ENCODE results near the gene UQCR10.
A peak's percentile ranks its signal among the peaks of the same experiment; 100 is the strongest.

The UQCR10 gene

GRCh38 chr22:29733362-29734201 lies 33.6 kb upstream of the UQCR10 start (continued):
- TF ChIP-seq ZNF423 (tag by site-specific recombination; IDR thresholded peaks at IDR 0.05) (0 out of 2 replicates have a peak, but pooled peaks have one; percentile 21), ZNF830 (tag by site-specific recombination; IDR thresholded peaks at IDR 0.05; ENCODE audit: low read depth) (no peak), GLIS1 (tag by site-specific recombination; IDR thresholded peaks at IDR 0.05) (peak; percentile 39; the same call in 1 of the 2 replicates), AEBP2 (tag by site-specific recombination; IDR thresholded peaks at IDR 0.05; ENCODE audit: borderline replicate concordance) (no peak), ZBTB20 (tag by site-specific recombination; IDR thresholded peaks at IDR 0.05) (peak; percentile 35; the same call in 1 of the 2 replicates), ZNF175 (tag by site-specific recombination; IDR thresholded peaks at IDR 0.05) (no peak), ZNF837 (tag by site-specific recombination; IDR thresholded peaks at IDR 0.05) (no peak), PATZ1 (tag by site-specific recombination; IDR thresholded peaks at IDR 0.05) (peak; percentile 23; the same call in 1 of the 2 replicates), ZNF623 (tag by site-specific recombination; IDR thresholded peaks at IDR 0.05) (no peak), ZBTB7A (tag by site-specific recombination; IDR thresholded peaks at IDR 0.05; ENCODE audit: low read depth) (no peak; the same call in 1 of the 2 replicates), ZNF146 (tag by site-specific recombination; IDR thresholded peaks at IDR 0.05) (no peak)

- TF ChIP-seq ZBTB6 (tag by site-specific recombination; IDR thresholded peaks at IDR 0.05) (no peak), KLF17 (tag by site-specific recombination; IDR thresholded peaks at IDR 0.05) (no peak)
- H3K27ac ChIP-seq (ENCODE audit: extremely low read depth, low read depth, low read length) = no peak overlapping the region
- H3K36me3 ChIP-seq (ENCODE audit: control insufficient read depth in 2 of 2, insufficient read depth in 1 of 2, low read length in 2 of 2) = peaks cover 0 to 8% of the 10 kb centered on the region in 2 experiments; a peak in 1 of 3 replicates
- H3K4me3 ChIP-seq (ENCODE audit: low read depth, low read length) = no peak overlapping the region
- CTCF ChIA-PET = no interaction called here
- POLR2A ChIA-PET = interaction anchor here (1.1 kb wide), 1 partner anchor 32 kb away, joined by 5 read pairs; the partner anchor contains the start of genes UQCR10 and ZMAT5
- no peaks in the 10 kb centered on the region for H3K9me3 ChIP-seq (ENCODE audit: control insufficient read depth, insufficient read depth, low read depth, low read length)
- H3K4me1 ChIP-seq (ENCODE audit: control insufficient read depth, insufficient read depth, low read length) = peaks cover 6% of the 10 kb centered on the region; the same call in 1 of the 2 replicates
Observed at GRCh38 chr22:29734406-29734805, 32.8 kb upstream of the UQCR10 start.

- Histone ChIP-seq H3K4me1 (ENCODE audit: control insufficient read depth, insufficient read depth, low read length) (peaks cover 6% of the 10 kb centered on the region; the same call in 1 of the 2 replicates), H3K9me3 (ENCODE audit: control insufficient read depth, insufficient read depth, low read depth, low read length) (no peaks in the 10 kb centered on the region), H3K36me3 (ENCODE audit: control insufficient read depth in 2 of 2, insufficient read depth in 1 of 2, low read length in 2 of 2) (peaks cover 0 to 10% of the 10 kb centered on the region in 2 experiments; a peak in 1 of 3 replicates), H3K4me3 (ENCODE audit: low read depth, low read length) (no peak overlapping the region), H3K27ac (ENCODE audit: extremely low read depth, low read depth, low read length) (no peak overlapping the region)
- no peak for TF ChIP-seq HOXD13 (CRISPR knock-in tag; IDR thresholded peaks at IDR 0.05; ENCODE audit: borderline replicate concordance)
- no peak for TF ChIP-seq KLF16 (tag by site-specific recombination; IDR thresholded peaks at IDR 0.05)
- TF ChIP-seq KLF17 (tag by site-specific recombination; IDR thresholded peaks at IDR 0.05) = 0 out of 2 replicates have a peak, but pooled peaks have one; percentile 22
- TF ChIP-seq YY1 (tag by site-specific recombination; IDR thresholded peaks at IDR 0.05) = no peak
- peak; percentile 23; the same call in 1 of the 2 replicates for TF ChIP-seq GLIS2 (tag by site-specific recombination; IDR thresholded peaks at IDR 0.05)
- ChIA-PET POLR2A (no interaction called here), CTCF (no interaction called here)
Observed at GRCh38 chr22:29734838-29735237, 32.3 kb upstream of the UQCR10 start.

Measured in HEK293 (cell line).